Measurements from ENCODE around the gene MIDN.

Gene MIDN

DNA sequence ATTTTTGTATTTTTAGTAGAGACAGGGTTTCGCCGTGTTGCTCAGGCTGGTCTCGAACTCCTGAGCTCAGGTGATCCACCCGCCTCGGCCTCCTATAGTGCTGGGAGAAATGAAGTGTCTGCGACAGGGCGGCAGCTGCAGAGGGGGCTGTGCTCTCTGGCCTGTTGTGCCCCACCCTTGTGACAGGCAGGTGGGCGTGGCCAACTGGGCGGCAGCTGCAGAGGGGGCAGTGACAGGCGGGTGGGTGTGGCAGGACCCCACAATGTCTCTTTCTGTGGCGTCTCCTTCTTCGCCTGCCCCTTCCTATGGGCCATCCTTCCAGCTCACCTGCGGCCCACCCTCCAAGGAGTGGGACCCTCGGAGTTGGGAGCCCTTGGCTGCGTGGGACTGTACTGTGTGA is 31.0 kb upstream of the MIDN start:
- no peak overlapping the region for H3K27ac ChIP-seq
- TF ChIP-seq, protein P1, sequence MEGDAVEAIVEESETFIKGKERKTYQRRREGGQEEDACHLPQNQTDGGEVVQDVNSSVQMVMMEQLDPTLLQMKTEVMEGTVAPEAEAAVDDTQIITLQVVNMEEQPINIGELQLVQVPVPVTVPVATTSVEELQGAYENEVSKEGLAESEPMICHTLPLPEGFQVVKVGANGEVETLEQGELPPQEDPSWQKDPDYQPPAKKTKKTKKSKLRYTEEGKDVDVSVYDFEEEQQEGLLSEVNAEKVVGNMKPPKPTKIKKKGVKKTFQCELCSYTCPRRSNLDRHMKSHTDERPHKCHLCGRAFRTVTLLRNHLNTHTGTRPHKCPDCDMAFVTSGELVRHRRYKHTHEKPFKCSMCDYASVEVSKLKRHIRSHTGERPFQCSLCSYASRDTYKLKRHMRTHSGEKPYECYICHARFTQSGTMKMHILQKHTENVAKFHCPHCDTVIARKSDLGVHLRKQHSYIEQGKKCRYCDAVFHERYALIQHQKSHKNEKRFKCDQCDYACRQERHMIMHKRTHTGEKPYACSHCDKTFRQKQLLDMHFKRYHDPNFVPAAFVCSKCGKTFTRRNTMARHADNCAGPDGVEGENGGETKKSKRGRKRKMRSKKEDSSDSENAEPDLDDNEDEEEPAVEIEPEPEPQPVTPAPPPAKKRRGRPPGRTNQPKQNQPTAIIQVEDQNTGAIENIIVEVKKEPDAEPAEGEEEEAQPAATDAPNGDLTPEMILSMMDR (conservative IDR thresholded peaks at IDR 0.05) = no peak
- TF ChIP-seq ZFX (IDR thresholded peaks at IDR 0.05) = no peak

DNA sequence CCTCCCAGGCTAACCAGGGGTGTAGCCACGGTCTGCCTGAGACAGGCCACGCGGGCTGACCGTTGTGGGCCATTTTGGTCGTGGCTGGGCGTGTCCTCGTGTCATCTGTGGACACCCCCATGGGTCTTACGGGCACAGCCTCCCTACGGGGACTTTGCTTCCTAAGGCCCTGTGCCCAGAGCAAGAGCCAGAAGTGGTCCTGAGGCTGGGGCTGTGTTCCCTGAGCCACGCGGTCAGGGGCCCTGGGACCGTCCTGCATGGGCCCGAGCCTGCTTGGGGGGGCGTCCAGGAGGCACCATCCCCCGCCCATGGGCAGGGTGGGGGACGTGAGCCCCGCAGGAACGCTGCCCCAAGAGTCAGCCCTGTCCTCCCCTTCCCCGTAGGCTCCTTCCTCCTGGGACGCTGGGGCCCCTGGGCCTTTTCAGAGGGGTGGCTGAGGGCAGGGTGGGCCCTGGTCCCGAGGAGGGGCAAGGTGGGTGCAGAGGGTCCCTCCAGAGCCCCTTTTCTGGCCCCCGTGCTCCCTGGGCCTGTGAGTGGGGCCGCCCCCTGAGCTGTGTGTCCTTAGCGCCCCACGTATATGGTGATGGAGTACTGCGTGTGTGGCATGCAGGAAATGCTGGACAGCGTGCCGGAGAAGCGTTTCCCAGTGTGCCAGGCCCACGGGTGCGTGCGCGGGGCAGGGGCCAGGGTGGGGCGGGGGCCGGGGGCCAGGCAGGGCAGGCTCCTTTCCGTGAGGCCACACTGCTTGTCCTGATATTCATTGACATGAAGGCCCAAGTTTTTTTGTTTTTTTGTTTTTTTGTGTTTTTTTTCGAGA is 29.4 kb upstream of the MIDN start:
- H3K27ac ChIP-seq = no peak overlapping the region
- TF ChIP-seq, protein P1 (conservative IDR thresholded peaks at IDR 0.05) = no peak
- TF ChIP-seq ZFX (IDR thresholded peaks at IDR 0.05) = no peak

DNA sequence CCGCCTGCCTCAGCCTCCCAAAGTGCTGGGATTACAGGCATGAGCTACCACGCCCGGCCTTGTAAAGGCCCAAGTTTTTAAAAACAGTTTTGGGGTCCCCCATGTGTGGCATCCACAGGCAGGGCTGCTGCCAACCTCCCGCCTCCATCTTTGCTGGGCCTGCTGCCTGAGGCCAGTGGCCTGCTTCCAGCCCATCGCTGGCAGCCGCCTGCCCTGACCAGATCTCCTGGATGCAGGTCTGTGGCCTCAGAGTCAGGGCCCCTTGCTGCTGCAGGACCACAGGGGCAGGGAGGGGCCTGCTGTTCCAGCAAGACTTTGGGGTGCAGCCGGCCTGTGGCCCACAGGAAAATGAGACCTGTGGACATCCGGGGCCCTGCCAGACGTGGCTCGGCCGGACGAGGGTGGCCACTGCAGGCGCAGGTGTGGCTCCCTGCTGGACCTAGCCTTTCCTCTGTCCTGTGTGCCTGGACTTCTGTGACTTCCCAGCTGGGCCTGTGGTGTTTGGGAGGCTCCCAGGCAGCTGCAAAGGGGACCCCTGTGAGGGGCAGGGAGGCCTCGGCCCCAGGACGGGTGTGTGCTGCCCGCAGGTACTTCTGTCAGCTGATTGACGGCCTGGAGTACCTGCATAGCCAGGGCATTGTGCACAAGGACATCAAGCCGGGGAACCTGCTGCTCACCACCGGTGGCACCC is 28.5 kb upstream of the MIDN start:
- no peak overlapping the region for H3K27ac ChIP-seq
- TF ChIP-seq ZFX (IDR thresholded peaks at IDR 0.05) = no peak
- TF ChIP-seq, protein P1 (conservative IDR thresholded peaks at IDR 0.05) = no peak

DNA sequence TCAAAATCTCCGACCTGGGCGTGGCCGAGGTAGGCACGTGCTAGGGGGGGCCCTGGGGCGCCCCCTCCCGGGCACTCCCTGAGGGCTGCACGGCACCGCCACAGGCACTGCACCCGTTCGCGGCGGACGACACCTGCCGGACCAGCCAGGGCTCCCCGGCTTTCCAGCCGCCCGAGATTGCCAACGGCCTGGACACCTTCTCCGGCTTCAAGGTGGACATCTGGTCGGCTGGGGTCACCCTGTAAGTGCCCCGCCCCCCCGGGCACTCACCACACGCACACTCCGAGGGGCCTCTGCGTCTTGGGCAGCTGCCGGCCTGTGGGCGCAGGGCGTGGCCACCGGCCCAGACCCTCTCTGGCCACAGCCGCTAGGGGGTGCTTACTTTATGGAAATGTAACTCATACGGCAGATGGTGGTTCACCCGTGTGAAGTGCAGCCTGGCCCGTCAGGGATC is 27.9 kb upstream of the MIDN start:
- no peak overlapping the region for H3K27ac ChIP-seq
- TF ChIP-seq ZFX (IDR thresholded peaks at IDR 0.05) = no peak
- TF ChIP-seq, protein P1 (conservative IDR thresholded peaks at IDR 0.05) = no peak

DNA sequence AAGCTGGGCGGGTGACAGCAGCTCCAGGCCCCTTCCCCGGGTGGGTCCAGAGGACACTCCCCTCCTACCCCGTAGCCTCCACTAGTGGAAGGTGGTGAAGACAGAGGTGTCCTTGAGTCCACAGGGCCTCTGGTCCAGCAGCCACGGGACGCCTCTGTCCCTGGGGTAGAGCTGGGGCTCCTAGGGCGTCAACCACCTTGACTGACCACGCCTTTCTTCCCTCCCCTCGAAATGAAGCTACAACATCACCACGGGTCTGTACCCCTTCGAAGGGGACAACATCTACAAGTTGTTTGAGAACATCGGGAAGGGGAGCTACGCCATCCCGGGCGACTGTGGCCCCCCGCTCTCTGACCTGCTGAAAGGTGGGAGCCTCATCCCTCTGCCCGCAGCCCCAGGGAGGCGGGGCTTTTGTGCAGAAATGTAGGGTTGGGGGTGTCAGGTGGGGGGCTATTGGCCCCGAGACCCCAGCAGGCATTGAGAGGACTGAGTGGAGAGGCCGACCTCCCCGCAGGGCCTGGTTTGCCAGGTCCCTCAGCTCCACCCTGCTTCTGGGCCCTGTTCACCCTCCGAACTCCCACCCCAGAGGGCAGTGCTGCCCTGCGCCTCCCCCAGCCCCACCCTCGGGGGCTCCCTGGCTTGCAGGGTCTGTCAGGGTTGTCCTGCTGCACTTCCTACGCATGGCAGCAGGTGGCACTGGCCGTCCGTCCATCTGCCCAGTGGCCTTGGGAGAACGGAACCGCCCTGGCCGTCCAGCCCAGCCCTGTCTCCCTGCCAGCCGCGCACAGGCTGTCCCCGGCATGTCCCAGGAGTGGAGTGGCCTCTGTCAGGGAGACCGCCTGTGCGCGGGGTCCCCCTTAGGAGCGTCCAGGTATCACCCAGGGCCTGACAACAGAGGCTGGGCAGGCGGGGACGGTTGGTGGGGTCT is 27.1 kb upstream of the MIDN start:
- TF ChIP-seq ZFX (IDR thresholded peaks at IDR 0.05) = no peak
- TF ChIP-seq, protein P1 (conservative IDR thresholded peaks at IDR 0.05) = peak; percentile 74
- no peak overlapping the region for H3K27ac ChIP-seq

DNA sequence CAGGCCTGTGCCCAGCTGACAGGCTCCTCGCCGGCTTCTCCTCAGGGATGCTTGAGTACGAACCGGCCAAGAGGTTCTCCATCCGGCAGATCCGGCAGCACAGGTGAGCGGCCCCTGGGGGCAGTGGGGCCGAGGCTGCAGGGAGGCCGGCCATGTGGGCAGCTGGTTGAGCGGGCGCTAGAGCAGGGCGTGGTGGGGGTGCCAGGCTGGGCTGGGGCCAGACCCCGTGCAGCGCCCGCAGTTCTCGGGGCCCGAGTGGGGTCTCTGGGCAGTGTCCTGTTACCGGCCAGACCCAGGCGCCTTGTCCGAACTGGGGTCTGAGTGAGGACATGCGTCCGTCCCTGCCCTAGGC is 26.5 kb upstream of the MIDN start:
- no peak for TF ChIP-seq ZFX (IDR thresholded peaks at IDR 0.05)
- TF ChIP-seq, protein P1 (conservative IDR thresholded peaks at IDR 0.05) = no peak
- H3K27ac ChIP-seq = no peak overlapping the region
